Measurements from ENCODE around the gene CHURC1.

DNA sequence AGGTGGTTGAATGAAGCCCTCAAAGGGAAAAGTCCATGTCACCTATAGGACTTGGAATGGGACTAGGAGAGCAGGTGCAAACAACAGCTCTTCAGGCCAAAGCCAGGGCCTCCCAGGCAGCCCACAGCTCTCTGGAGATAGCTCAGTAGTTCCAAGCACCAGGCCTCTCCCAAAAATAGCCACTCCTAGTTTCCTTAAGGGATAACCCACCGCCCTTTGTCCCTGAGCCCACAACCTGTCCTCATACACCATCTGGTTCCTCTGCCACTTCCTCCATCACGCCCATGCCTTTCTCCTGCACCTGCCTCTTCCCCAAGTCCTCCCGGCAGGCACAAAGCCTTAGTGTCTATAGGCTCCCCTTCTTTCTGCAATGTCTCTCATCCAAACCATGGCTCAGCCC, 55.8 kb downstream of the CHURC1 start:
- TF ChIP-seq, protein P1, sequence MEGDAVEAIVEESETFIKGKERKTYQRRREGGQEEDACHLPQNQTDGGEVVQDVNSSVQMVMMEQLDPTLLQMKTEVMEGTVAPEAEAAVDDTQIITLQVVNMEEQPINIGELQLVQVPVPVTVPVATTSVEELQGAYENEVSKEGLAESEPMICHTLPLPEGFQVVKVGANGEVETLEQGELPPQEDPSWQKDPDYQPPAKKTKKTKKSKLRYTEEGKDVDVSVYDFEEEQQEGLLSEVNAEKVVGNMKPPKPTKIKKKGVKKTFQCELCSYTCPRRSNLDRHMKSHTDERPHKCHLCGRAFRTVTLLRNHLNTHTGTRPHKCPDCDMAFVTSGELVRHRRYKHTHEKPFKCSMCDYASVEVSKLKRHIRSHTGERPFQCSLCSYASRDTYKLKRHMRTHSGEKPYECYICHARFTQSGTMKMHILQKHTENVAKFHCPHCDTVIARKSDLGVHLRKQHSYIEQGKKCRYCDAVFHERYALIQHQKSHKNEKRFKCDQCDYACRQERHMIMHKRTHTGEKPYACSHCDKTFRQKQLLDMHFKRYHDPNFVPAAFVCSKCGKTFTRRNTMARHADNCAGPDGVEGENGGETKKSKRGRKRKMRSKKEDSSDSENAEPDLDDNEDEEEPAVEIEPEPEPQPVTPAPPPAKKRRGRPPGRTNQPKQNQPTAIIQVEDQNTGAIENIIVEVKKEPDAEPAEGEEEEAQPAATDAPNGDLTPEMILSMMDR (IDR thresholded peaks at IDR 0.05; ENCODE audit: poor library complexity), result no peak
- TF ChIP-seq EZH2 (IDR thresholded peaks at IDR 0.05; ENCODE audit: borderline replicate concordance) (no peak), EZH2phosphoT487 (IDR thresholded peaks at IDR 0.05; ENCODE audit: low read depth, severe bottlenecking, unreplicated experiment) (no peak)
